GM18909 (cell line): ENCODE data around the gene DNASE1L3.
A peak's percentile ranks its signal among the peaks of the same experiment; 100 is the strongest.

Experiments used
- ATAC-seq: cut with Tn5 transposase; IDR thresholded peaks from one replicate; pipeline ENCODE4 v1.9.1; 2021; ENCODE audit warnings: mild to moderate bottlenecking; ENCODE audit not compliant: unreplicated experiment, poor library complexity

DNASE1L3 gene

GRCh38 chr3:58180099-58180880 lies 30.5 kb downstream of the DNASE1L3 start:
- ATAC-seq: no peak

- no peak for ATAC-seq
Measured at GRCh38 chr3:58179235-58180098, 31.3 kb downstream of the DNASE1L3 start.

GRCh38 chr3:58178528-58179234 lies 32.1 kb downstream of the DNASE1L3 start:
- ATAC-seq: no peak

GRCh38 chr3:58177747-58178527 lies 32.8 kb downstream of the DNASE1L3 start:
- ATAC-seq: peak; percentile 85

- ATAC-seq: no peak
Measured at GRCh38 chr3:58176827-58177489, 33.8 kb downstream of the DNASE1L3 start.

- ATAC-seq: no peak
Measured at GRCh38 chr3:58176185-58176530, 34.6 kb downstream of the DNASE1L3 start.

GRCh38 chr3:58175437-58176184 lies 35.2 kb downstream of the DNASE1L3 start:
- ATAC-seq: no peak

- ATAC-seq: no peak
Measured at GRCh38 chr3:58175187-58175436, 35.7 kb downstream of the DNASE1L3 start.

GRCh38 chr3:58173669-58174398 lies 36.9 kb downstream of the DNASE1L3 start:
- no peak for ATAC-seq

GRCh38 chr3:58173029-58173668 lies 37.6 kb downstream of the DNASE1L3 start:
- ATAC-seq: no peak

- ATAC-seq: no peak
Measured at GRCh38 chr3:58171126-58171525, 39.6 kb downstream of the DNASE1L3 start.

GRCh38 chr3:58170376-58170775 lies 40.4 kb downstream of the DNASE1L3 start:
- no peak for ATAC-seq

GRCh38 chr3:58169371-58169770 lies 41.4 kb downstream of the DNASE1L3 start:
- no peak for ATAC-seq

- ATAC-seq: no peak
Measured at GRCh38 chr3:58168498-58168897, 42.3 kb downstream of the DNASE1L3 start.

- peak; percentile 71 for ATAC-seq
Measured at GRCh38 chr3:58167431-58168351, 43.1 kb downstream of the DNASE1L3 start.

- ATAC-seq: no peak
Measured at GRCh38 chr3:58164906-58165821, 45.6 kb downstream of the DNASE1L3 start.
